Thoracic aorta (tissue), 2 donors: ENCODE measurements around the gene PPA1. TPM values are rescaled to one million over a fixed set of nuclear protein-coding genes. Genes with fewer than 3 reads are reported as not detected.

ENCODE experiments used
- ATAC-seq: fragments of 150-250 bp; one replicate; pipeline ENCODE4 v1.8.0; 2017; ENCODE audit warnings: low read depth; ENCODE audit not compliant: insufficient number of reproducible peaks, low FRiP score
- DNase-seq: peaks from one replicate; pipeline ENCODE4 v3.0.0-alpha.2; 2020; ENCODE audit warnings: low spot score
- H3K27ac ChIP-seq, 2 donors: fragments of 200-600 bp; sonication (generic); 1 replicate in 1 of 2; 2 replicates in 1 of 2; pipeline ENCODE4 v1.5.1; 2016; ENCODE audit warnings: mild to moderate bottlenecking in 2 of 2, moderate library complexity in 2 of 2
- H3K27me3 ChIP-seq: fragments of 200-600 bp; sonication (generic); replicated peaks from 2 replicates; pipeline ENCODE4 v1.6.0; 2016; ENCODE audit warnings: mild to moderate bottlenecking; ENCODE audit not compliant: insufficient read depth
- H3K36me3 ChIP-seq: fragments of 200-600 bp; sonication (generic); one replicate; pipeline ENCODE4 v1.5.1; 2016
- H3K4me1 ChIP-seq, 2 donors: fragments of 200-600 bp; sonication (generic); 1 replicate in 1 of 2; 2 replicates in 1 of 2; pipeline versions ENCODE4 v1.5.1 to v1.6.0; 2016; ENCODE audit warnings: low read depth in 2 of 2, mild to moderate bottlenecking in 1 of 2; ENCODE audit not compliant: control insufficient read depth in 1 of 2
- H3K4me3 ChIP-seq: fragments of 200-600 bp; sonication (generic); 2 replicates; pipeline ENCODE4 v1.5.1; 2016; ENCODE audit warnings: mild to moderate bottlenecking
- H3K9me3 ChIP-seq: fragments of 200-600 bp; sonication (generic); 2 replicates; pipeline ENCODE4 v1.5.1; 2016
- total RNA-seq, 2 donors: library from RNA; depleted of rRNA; stranded (reverse); fragments of >200 nt; gene quantifications; one replicate each; pipeline versions ENCODE4 v1.1.0 to v1.2.3, GENCODE V29; 2016
- TF ChIP-seq, protein P1 (sequence below): fragments of 200-600 bp; sonication (generic); IDR thresholded peaks from one replicate; pipeline ENCODE4 v1.5.1; 2019; ENCODE audit warnings: antibody characterized with exemption

The PPA1 gene
- 10 to 100 TPM; 55.9 to 76.1 TPM for total RNA-seq

GRCh38 chr10:70233109-70233938, at the start of gene PPA1:
Gene PPA1 (minus strand): TSS chr10:70233429. CDS start chr10:70233327, 102 bp downstream.
- peak; percentile 83 for ATAC-seq
- DNase-seq, result peak; percentile 93
- H3K36me3 ChIP-seq, result no peaks in the 10 kb centered on the region
- H3K4me3 ChIP-seq, result peak within 1 kb of the TSS; percentile 94
- H3K27me3 ChIP-seq, result no peaks in the 10 kb centered on the region
- no peaks in the 10 kb centered on the region for H3K9me3 ChIP-seq
- TF ChIP-seq, protein P1, sequence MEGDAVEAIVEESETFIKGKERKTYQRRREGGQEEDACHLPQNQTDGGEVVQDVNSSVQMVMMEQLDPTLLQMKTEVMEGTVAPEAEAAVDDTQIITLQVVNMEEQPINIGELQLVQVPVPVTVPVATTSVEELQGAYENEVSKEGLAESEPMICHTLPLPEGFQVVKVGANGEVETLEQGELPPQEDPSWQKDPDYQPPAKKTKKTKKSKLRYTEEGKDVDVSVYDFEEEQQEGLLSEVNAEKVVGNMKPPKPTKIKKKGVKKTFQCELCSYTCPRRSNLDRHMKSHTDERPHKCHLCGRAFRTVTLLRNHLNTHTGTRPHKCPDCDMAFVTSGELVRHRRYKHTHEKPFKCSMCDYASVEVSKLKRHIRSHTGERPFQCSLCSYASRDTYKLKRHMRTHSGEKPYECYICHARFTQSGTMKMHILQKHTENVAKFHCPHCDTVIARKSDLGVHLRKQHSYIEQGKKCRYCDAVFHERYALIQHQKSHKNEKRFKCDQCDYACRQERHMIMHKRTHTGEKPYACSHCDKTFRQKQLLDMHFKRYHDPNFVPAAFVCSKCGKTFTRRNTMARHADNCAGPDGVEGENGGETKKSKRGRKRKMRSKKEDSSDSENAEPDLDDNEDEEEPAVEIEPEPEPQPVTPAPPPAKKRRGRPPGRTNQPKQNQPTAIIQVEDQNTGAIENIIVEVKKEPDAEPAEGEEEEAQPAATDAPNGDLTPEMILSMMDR, result no peak
- peak within 1 kb of the TSS; percentile 50 to 64 for H3K27ac ChIP-seq
- H3K4me1 ChIP-seq, result peaks cover 0 to 11% of the 10 kb centered on the region in 2 donors

- Histone ChIP-seq H3K27me3 (peaks cover 11% of the 10 kb centered on the region), H3K27ac (no peak overlapping the region), H3K4me1 (peaks cover 3 to 9% of the 10 kb centered on the region in 2 donors), H3K36me3 (no peaks in the 10 kb centered on the region), H3K4me3 (no peak overlapping the region), H3K9me3 (no peaks in the 10 kb centered on the region)
- DNase-seq (no peak), ATAC-seq (no peak)
- TF ChIP-seq, protein P1, result no peak
Measured at GRCh38 chr10:70281609-70282008, 48.4 kb upstream of the PPA1 start.

- Histone ChIP-seq H3K36me3 (no peaks in the 10 kb centered on the region), H3K27ac (no peak overlapping the region), H3K4me3 (no peak overlapping the region), H3K27me3 (peaks cover 11% of the 10 kb centered on the region), H3K9me3 (no peaks in the 10 kb centered on the region), H3K4me1 (peaks cover 3 to 9% of the 10 kb centered on the region in 2 donors)
- ATAC-seq (no peak), DNase-seq (no peak)
- TF ChIP-seq, protein P1, result no peak
Measured at GRCh38 chr10:70280099-70280498, 46.9 kb upstream of the PPA1 start.

DNA sequence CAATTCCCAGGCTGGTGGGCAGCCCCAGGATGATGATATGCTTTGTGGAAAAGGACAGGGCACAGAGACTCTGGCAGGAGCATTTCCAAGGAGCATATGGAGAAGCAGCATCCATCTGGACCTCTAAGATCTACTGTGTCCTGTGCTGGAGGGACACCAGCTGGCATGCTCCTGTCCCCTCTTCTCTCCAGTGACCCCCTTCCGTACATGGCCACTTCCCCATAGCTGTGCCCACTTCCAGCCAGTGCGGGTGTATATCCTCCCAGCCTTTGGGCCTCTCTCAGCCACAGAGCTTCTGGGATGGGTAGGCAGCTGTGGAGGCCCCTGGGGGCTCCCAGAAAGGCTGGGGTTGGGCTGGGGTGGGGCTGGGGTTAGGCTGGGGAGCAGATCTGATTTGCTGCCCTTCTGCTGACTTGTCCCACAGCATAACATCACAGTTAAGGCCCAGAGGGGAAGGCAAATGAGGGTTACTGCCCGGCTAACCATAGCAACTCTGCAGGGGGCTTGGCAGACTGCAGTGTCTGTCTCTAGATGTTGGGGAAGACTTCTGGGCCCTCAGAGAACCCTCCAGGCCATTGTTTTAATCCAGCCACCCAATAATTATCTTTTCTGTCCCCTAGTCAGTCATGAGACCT, 44.3 kb upstream of the PPA1 start:
- Histone ChIP-seq H3K4me1 (no peaks in the 10 kb centered on the region), H3K27me3 (no peaks in the 10 kb centered on the region), H3K9me3 (no peaks in the 10 kb centered on the region), H3K36me3 (no peaks in the 10 kb centered on the region), H3K4me3 (no peak overlapping the region), H3K27ac (no peak overlapping the region)
- TF ChIP-seq, protein P1, result no peak
- DNase-seq (no peak), ATAC-seq (no peak)

DNA sequence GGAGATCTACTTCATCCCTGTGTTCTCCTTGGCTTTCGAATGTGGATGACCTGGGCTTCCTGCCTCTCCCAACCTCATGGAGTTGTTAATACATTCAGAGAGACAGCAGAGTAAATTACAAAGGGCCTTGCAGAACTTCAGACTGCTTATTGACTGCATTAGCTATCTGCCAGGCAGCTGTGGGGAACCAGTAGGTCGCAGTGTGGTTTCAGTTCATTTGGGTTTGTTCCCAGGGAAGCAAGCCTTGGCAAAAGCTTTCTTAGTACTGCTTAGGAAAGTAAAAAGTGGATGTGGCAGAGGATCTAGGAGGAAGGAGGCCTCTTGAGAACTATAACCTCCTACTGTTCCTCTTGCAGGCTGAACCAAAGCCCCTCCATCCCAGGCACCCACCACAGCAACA, 41.4 kb upstream of the PPA1 start:
- no peak overlapping the region for H3K27ac ChIP-seq
- no peaks in the 10 kb centered on the region for H3K27me3 ChIP-seq
- no peaks in the 10 kb centered on the region for H3K4me1 ChIP-seq
- DNase-seq, result no peak
- no peak overlapping the region for H3K4me3 ChIP-seq
- H3K9me3 ChIP-seq, result no peaks in the 10 kb centered on the region
- no peaks in the 10 kb centered on the region for H3K36me3 ChIP-seq
- TF ChIP-seq, protein P1, result no peak
- ATAC-seq, result no peak
